Measurements from ENCODE around the gene SMAD6. TPM values are rescaled to one million over a fixed set of nuclear protein-coding genes. Genes with fewer than 3 reads are reported as not detected.
"Not testable (repeated sequence)": the region's sequence is repeated elsewhere in the genome, so short reads cannot be mapped to it uniquely, and the experiment has no call there.

The SMAD6 gene
- total RNA-seq, 3 donors from 2014 or later (not counting 1 experiment from before 2014, with no cell fraction given), result 0.07 to 0.38 (median 0.09) TPM

DNA sequence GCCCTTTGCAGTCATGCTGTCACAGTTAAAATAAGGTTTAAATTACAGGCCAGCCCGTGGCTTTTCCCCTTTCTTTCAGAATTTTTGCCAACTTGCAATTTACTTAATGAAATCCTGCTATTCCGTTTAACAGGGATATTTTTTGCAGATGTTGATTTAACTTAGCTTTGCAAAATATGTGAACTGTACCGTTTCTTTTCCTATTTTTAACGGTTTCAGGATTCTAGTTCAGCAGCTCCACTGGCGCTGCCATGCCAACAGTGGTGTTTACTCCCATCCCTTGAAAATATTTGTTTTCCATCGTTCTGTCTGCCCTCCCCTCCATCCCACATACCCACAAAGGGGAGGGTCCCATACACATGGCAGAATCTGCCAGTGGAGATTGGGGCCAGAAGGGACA lies 54.3 kb downstream of the SMAD6 start:
- Histone ChIP-seq H3K36me3 (ENCODE audit: control insufficient read depth, insufficient read depth, low read length) (no peaks in the 10 kb centered on the region), H3K9me3 (ENCODE audit: control insufficient read depth, insufficient read depth, low read length) (peaks cover 12% of the 10 kb centered on the region), H3K4me3 (ENCODE audit: low read length) (no peak overlapping the region), H3K27ac (ENCODE audit: low read length) (no peak overlapping the region), H3K27me3 (ENCODE audit: control insufficient read depth, insufficient read depth, low read length) (no peaks in the 10 kb centered on the region), H3K4me1 (ENCODE audit: control insufficient read depth, insufficient read depth, low read length) (no peaks in the 10 kb centered on the region)
- H3K36me3 Mint-ChIP-seq, result no peaks in the 10 kb centered on the region
- intact Hi-C loops (cut with micrococcal nuclease), result no loop called here
- 82% methylated on average over 6 of the region's 6 CpGs for WGBS (ENCODE audit: insufficient coverage)
- DNase-seq, result no peak
- no peak overlapping the region for H3K4me3 Mint-ChIP-seq
- TF ChIP-seq, protein P1, sequence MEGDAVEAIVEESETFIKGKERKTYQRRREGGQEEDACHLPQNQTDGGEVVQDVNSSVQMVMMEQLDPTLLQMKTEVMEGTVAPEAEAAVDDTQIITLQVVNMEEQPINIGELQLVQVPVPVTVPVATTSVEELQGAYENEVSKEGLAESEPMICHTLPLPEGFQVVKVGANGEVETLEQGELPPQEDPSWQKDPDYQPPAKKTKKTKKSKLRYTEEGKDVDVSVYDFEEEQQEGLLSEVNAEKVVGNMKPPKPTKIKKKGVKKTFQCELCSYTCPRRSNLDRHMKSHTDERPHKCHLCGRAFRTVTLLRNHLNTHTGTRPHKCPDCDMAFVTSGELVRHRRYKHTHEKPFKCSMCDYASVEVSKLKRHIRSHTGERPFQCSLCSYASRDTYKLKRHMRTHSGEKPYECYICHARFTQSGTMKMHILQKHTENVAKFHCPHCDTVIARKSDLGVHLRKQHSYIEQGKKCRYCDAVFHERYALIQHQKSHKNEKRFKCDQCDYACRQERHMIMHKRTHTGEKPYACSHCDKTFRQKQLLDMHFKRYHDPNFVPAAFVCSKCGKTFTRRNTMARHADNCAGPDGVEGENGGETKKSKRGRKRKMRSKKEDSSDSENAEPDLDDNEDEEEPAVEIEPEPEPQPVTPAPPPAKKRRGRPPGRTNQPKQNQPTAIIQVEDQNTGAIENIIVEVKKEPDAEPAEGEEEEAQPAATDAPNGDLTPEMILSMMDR (IDR thresholded peaks at IDR 0.05), result no peak
- H3K27ac Mint-ChIP-seq, result no peak overlapping the region
- H3K9me3 Mint-ChIP-seq, result peaks cover 0 to 4% of the 10 kb centered on the region in 2 donors
- ATAC-seq, result no peak
- no peaks in the 10 kb centered on the region for H3K4me1 Mint-ChIP-seq
- H3K27me3 Mint-ChIP-seq (ENCODE audit: low read depth in 2 of 2), result peaks cover 6 to 13% of the 10 kb centered on the region in 2 donors

DNA sequence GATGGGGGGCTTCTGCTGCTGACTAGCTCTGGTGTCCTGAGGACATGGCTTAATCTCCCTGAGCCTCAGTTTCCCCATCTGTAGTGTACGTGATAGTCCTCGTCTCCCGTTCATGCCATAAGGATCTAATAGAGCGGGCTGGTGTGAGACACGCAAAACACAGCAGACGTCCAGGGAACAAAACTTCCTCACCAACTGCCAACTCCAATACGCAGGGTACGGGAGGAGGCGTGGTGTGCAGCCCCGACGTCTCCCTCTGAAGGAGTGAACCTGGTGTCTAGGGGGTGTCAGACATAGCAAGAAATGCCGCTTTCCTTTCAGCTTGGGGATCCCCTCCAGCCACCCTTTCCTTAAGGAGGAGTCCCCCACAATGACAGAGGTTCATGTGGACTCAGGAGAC lies 55.0 kb downstream of the SMAD6 start:
- DNase-seq (no peak), ATAC-seq (no peak)
- H3K4me3 ChIP-seq (ENCODE audit: low read length), result no peak overlapping the region
- intact Hi-C loops (cut with micrococcal nuclease), result no loop called here
- TF ChIP-seq, protein P1 (IDR thresholded peaks at IDR 0.05), result no peak
- H3K27ac ChIP-seq (ENCODE audit: low read length), result no peak overlapping the region
- no peak overlapping the region for H3K27ac Mint-ChIP-seq
- H3K36me3 ChIP-seq (ENCODE audit: control insufficient read depth, insufficient read depth, low read length), result no peaks in the 10 kb centered on the region
- H3K27me3 ChIP-seq (ENCODE audit: control insufficient read depth, insufficient read depth, low read length), result no peaks in the 10 kb centered on the region
- H3K9me3 Mint-ChIP-seq, result peaks cover 0 to 4% of the 10 kb centered on the region in 2 donors
- H3K36me3 Mint-ChIP-seq, result no peaks in the 10 kb centered on the region
- no peaks in the 10 kb centered on the region for H3K4me1 Mint-ChIP-seq
- WGBS (ENCODE audit: insufficient coverage), result 98% methylated on average over 12 of the region's 12 CpGs
- no peak overlapping the region for H3K4me3 Mint-ChIP-seq
- no peaks in the 10 kb centered on the region for H3K4me1 ChIP-seq (ENCODE audit: control insufficient read depth, insufficient read depth, low read length)
- peaks cover 12% of the 10 kb centered on the region for H3K9me3 ChIP-seq (ENCODE audit: control insufficient read depth, insufficient read depth, low read length)
- H3K27me3 Mint-ChIP-seq (ENCODE audit: low read depth in 2 of 2), result peaks cover 13 to 20% of the 10 kb centered on the region in 2 donors

DNA sequence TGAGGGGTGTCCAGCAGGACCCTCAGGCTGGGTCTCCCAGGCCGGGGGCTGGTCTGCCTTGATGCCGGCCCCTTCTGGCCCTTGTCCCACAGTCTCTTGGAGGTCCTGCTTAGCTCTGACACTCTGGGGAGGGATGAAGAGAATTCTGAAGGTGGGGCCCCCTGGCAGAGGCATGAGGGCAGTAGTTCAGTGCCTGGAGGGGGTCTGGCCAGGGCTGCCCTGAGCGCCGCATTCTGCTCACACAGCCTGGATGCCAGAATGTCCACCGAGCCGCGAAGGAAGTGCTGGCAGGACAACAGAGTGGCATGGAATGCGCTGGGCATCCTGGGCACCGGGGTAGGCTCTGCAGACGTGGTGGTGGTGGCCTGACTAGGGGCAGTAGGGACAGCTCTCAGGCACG lies 55.5 kb downstream of the SMAD6 start:
- ATAC-seq, result no peak
- TF ChIP-seq, protein P1 (IDR thresholded peaks at IDR 0.05), result no peak
- no peak overlapping the region for H3K4me3 Mint-ChIP-seq

DNA sequence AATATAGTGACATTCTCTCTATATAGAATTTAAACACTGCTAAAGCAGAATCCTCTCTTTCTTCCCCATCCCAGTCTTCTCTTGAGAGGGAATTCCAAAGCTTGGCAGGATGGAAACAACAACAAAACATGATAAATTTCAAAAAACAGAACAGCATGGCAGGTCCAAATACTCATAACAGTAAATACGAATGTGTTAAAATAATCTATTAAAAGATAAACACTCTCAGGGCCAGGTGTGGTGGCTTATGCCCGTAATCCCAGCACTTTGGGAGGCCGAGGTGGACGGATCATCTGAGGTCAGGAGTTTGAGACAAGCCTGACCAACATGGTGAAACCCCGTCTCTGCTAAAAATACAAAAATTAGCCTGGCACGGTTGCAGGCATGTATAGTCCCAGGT lies 56.2 kb downstream of the SMAD6 start:
- H3K4me3 ChIP-seq (ENCODE audit: low read length); DNase-seq; H3K4me3 Mint-ChIP-seq; H3K27me3 ChIP-seq (ENCODE audit: control insufficient read depth, insufficient read depth, low read length); H3K4me1 Mint-ChIP-seq; intact Hi-C loops (cut with micrococcal nuclease); H3K9me3 Mint-ChIP-seq; H3K27ac ChIP-seq (ENCODE audit: low read length); H3K36me3 Mint-ChIP-seq; ATAC-seq; H3K36me3 ChIP-seq (ENCODE audit: control insufficient read depth, insufficient read depth, low read length); H3K27ac Mint-ChIP-seq; H3K4me1 ChIP-seq (ENCODE audit: control insufficient read depth, insufficient read depth, low read length): not testable (repeated sequence)
- H3K9me3 ChIP-seq (ENCODE audit: control insufficient read depth, insufficient read depth, low read length), result peaks cover 12% of the 10 kb centered on the region
- H3K27me3 Mint-ChIP-seq (ENCODE audit: low read depth in 2 of 2), result peaks cover 23 to 32% of the 10 kb centered on the region in 2 donors
- 90% methylated on average over 6 of the region's 6 CpGs for WGBS (ENCODE audit: insufficient coverage)

More for the DNA sequence above, 55.5 kb downstream of the SMAD6 start:
- Mint-ChIP-seq H3K27ac (no peak overlapping the region), H3K36me3 (no peaks in the 10 kb centered on the region), H3K4me1 (no peaks in the 10 kb centered on the region), H3K9me3 (peaks cover 0 to 4% of the 10 kb centered on the region in 2 donors), H3K27me3 (ENCODE audit: low read depth in 2 of 2) (peaks cover 18 to 25% of the 10 kb centered on the region in 2 donors)
- DNase-seq, result no peak
- Histone ChIP-seq H3K4me3 (ENCODE audit: low read length) (no peak overlapping the region), H3K27me3 (ENCODE audit: control insufficient read depth, insufficient read depth, low read length) (no peaks in the 10 kb centered on the region), H3K4me1 (ENCODE audit: control insufficient read depth, insufficient read depth, low read length) (no peaks in the 10 kb centered on the region), H3K27ac (ENCODE audit: low read length) (no peak overlapping the region), H3K36me3 (ENCODE audit: control insufficient read depth, insufficient read depth, low read length) (no peaks in the 10 kb centered on the region), H3K9me3 (ENCODE audit: control insufficient read depth, insufficient read depth, low read length) (peaks cover 12% of the 10 kb centered on the region)
- 91% methylated on average over 11 of the region's 11 CpGs for WGBS (ENCODE audit: insufficient coverage)
- intact Hi-C loops (cut with micrococcal nuclease), result no loop called here

Data from natural killer cell (primary cell).